ENCODE measurements around the gene CRELD1. TPM values are rescaled to one million over a fixed set of nuclear protein-coding genes. Genes with fewer than 3 reads are reported as not detected.

CRELD1 gene
- polyA plus RNA-seq, 3 donors: 16.1 to 23.4 (median 19.2) TPM

GRCh38 chr3:9940746-9941145 is 7.1 kb downstream of the CRELD1 start:
- Histone ChIP-seq H3K36me3 (replicated peaks in 1 of 2; ENCODE audit: control insufficient read depth in 1 of 2, insufficient read depth in 2 of 2, low read length in 2 of 2) (peaks cover 13 to 40% of the 10 kb centered on the region in 2 donors), H3K9ac (ENCODE audit: insufficient read depth, low read length, poor library complexity, severe bottlenecking) (no peak overlapping the region), H3K79me2 (ENCODE audit: insufficient read depth, low read length) (no peaks in the 10 kb centered on the region), H3K4me3 (replicated peaks in 1 of 3; ENCODE audit: low read depth in 2 of 3, low read length in 3 of 3) (no peak overlapping the region), H3K4me2 (replicated peaks; ENCODE audit: extremely low read depth, low read length, poor library complexity, severe bottlenecking) (no peak overlapping the region), H3K4me1 (ENCODE audit: control insufficient read depth in 1 of 2, insufficient read depth in 2 of 2, low read length in 2 of 2) (peaks cover 5 to 6% of the 10 kb centered on the region in 2 donors), H3K9me3 (replicated peaks in 1 of 2; ENCODE audit: control insufficient read depth in 1 of 2, insufficient read depth in 1 of 2, low read length in 2 of 2) (no peaks in the 10 kb centered on the region), H2AFZ (ENCODE audit: insufficient read depth, low read depth, low read length, poor library complexity, severe bottlenecking) (no peak overlapping the region), H4K20me1 (ENCODE audit: insufficient read depth, low read length) (no peaks in the 10 kb centered on the region), H3K27ac (ENCODE audit: low read depth in 1 of 2, low read length in 2 of 2) (no peak overlapping the region), H3K27me3 (ENCODE audit: control insufficient read depth in 2 of 2, insufficient read depth in 2 of 2, low read length in 2 of 2) (no peaks in the 10 kb centered on the region)
- H3K27me3 Mint-ChIP-seq (ENCODE audit: low read depth in 3 of 3): peaks cover 0 to 2% (median 0%) of the 10 kb centered on the region in 3 donors
- TF ChIP-seq, protein P1, sequence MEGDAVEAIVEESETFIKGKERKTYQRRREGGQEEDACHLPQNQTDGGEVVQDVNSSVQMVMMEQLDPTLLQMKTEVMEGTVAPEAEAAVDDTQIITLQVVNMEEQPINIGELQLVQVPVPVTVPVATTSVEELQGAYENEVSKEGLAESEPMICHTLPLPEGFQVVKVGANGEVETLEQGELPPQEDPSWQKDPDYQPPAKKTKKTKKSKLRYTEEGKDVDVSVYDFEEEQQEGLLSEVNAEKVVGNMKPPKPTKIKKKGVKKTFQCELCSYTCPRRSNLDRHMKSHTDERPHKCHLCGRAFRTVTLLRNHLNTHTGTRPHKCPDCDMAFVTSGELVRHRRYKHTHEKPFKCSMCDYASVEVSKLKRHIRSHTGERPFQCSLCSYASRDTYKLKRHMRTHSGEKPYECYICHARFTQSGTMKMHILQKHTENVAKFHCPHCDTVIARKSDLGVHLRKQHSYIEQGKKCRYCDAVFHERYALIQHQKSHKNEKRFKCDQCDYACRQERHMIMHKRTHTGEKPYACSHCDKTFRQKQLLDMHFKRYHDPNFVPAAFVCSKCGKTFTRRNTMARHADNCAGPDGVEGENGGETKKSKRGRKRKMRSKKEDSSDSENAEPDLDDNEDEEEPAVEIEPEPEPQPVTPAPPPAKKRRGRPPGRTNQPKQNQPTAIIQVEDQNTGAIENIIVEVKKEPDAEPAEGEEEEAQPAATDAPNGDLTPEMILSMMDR (IDR thresholded peaks at IDR 0.05): no peak
- H3K9me3 Mint-ChIP-seq: peaks cover 0 to under 1% (median 0%) of the 10 kb centered on the region in 7 donors
- 98% methylated on average over 9 of the region's 10 CpGs for WGBS (ENCODE audit: insufficient coverage)
- H3K27ac Mint-ChIP-seq: no peak overlapping the region
- H3K36me3 Mint-ChIP-seq: peaks cover 33 to 46% of the 10 kb centered on the region in 2 donors
- H3K4me3 Mint-ChIP-seq: no peak overlapping the region
- H3K4me1 Mint-ChIP-seq: peaks cover 4% of the 10 kb centered on the region
- DNase-seq: no peak
- intact Hi-C loops (cut with micrococcal nuclease): no loop called here

GRCh38 chr3:9942164-9942563 is 8.5 kb downstream of the CRELD1 start:
- Mint-ChIP-seq H3K4me1 (peaks cover 6% of the 10 kb centered on the region), H3K27me3 (ENCODE audit: low read depth in 3 of 3) (peaks cover 2 to 6% (median 4%) of the 10 kb centered on the region in 3 donors), H3K9me3 (peaks cover 0 to 3% (median 0%) of the 10 kb centered on the region in 7 donors), H3K4me3 (no peak overlapping the region), H3K36me3 (peaks cover 25 to 40% of the 10 kb centered on the region in 2 donors), H3K27ac (peak overlapping the region in 4 of 7 donors; percentile 18 to 69 (median 32))
- no peaks in the 10 kb centered on the region for H3K27me3 ChIP-seq (ENCODE audit: control insufficient read depth in 2 of 2, insufficient read depth in 2 of 2, low read length in 2 of 2)
- H3K4me1 ChIP-seq (ENCODE audit: control insufficient read depth in 1 of 2, insufficient read depth in 2 of 2, low read length in 2 of 2): peaks cover 4 to 8% of the 10 kb centered on the region in 2 donors
- no peaks in the 10 kb centered on the region for H3K9me3 ChIP-seq (replicated peaks in 1 of 2; ENCODE audit: control insufficient read depth in 1 of 2, insufficient read depth in 1 of 2, low read length in 2 of 2)
- H3K9ac ChIP-seq (ENCODE audit: insufficient read depth, low read length, poor library complexity, severe bottlenecking): no peak overlapping the region
- no peak for DNase-seq
- no peak overlapping the region for H3K4me2 ChIP-seq (replicated peaks; ENCODE audit: extremely low read depth, low read length, poor library complexity, severe bottlenecking)
- H3K4me3 ChIP-seq (replicated peaks in 1 of 3; ENCODE audit: low read depth in 2 of 3, low read length in 3 of 3): no peak overlapping the region
- peaks cover 13 to 34% of the 10 kb centered on the region in 2 donors for H3K36me3 ChIP-seq (replicated peaks in 1 of 2; ENCODE audit: control insufficient read depth in 1 of 2, insufficient read depth in 2 of 2, low read length in 2 of 2)
- intact Hi-C loops (cut with micrococcal nuclease): no loop called here
- no peaks in the 10 kb centered on the region for H3K79me2 ChIP-seq (ENCODE audit: insufficient read depth, low read length)
- H3K27ac ChIP-seq (ENCODE audit: low read depth in 1 of 2, low read length in 2 of 2): no peak overlapping the region
- H4K20me1 ChIP-seq (ENCODE audit: insufficient read depth, low read length): no peaks in the 10 kb centered on the region
- WGBS (ENCODE audit: insufficient coverage): 100% methylated on average over 1 of the region's 4 CpGs
- TF ChIP-seq, protein P1 (IDR thresholded peaks at IDR 0.05): no peak
- no peak overlapping the region for H2AFZ ChIP-seq (ENCODE audit: insufficient read depth, low read depth, low read length, poor library complexity, severe bottlenecking)
